ENCODE results near the gene THOP1.

DNA sequence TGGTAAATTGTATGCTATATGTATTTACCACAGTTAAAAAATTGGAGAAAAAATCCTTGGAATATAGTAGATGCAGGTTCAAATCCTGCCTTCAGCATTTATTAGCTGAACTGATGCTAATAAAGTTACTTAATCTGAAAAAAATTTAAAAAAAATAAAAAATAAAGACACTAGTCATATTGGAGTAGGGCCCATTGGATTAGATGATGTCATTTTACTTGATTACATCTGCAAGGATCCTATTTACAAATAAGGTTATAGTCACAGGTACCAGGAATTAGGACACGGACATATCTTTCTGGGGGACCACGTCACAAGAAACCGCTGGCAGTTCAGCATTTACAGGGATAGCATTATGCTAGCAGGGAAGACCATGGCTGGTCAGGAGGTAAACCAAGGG lies 62.2 kb downstream of the THOP1 start:
- TF ChIP-seq POLR2A (IDR thresholded peaks at IDR 0.05), result no peak
- TF ChIP-seq, protein P1, sequence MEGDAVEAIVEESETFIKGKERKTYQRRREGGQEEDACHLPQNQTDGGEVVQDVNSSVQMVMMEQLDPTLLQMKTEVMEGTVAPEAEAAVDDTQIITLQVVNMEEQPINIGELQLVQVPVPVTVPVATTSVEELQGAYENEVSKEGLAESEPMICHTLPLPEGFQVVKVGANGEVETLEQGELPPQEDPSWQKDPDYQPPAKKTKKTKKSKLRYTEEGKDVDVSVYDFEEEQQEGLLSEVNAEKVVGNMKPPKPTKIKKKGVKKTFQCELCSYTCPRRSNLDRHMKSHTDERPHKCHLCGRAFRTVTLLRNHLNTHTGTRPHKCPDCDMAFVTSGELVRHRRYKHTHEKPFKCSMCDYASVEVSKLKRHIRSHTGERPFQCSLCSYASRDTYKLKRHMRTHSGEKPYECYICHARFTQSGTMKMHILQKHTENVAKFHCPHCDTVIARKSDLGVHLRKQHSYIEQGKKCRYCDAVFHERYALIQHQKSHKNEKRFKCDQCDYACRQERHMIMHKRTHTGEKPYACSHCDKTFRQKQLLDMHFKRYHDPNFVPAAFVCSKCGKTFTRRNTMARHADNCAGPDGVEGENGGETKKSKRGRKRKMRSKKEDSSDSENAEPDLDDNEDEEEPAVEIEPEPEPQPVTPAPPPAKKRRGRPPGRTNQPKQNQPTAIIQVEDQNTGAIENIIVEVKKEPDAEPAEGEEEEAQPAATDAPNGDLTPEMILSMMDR (IDR thresholded peaks at IDR 0.05), result no peak

Measured in ovary (tissue), 3 donors.